Mammary epithelial cell (primary cell): Measurements from ENCODE around the gene PCBP4.

Experiments
- EZH2 ChIP-seq: IDR thresholded peaks from 2 replicates; pipeline ENCODE4 v1.6.1; 2012; ENCODE audit warnings: low read length, inconsistent platforms, borderline replicate concordance
- TF ChIP-seq, protein P1 (sequence below), 2 donors: IDR thresholded peaks in 1 of 2; conservative IDR thresholded peaks in 1 of 2; 2 replicates each; pipeline ENCODE4 v1.5.1; 2011 to 2012; ENCODE audit warnings: inconsistent platforms in 2 of 2, low read length in 2 of 2, mild to moderate bottlenecking in 2 of 2, control low read depth in 1 of 2, low read depth in 1 of 2; ENCODE audit not compliant: insufficient read depth in 1 of 2; ENCODE audit errors: extremely low read depth in 1 of 2

DNA sequence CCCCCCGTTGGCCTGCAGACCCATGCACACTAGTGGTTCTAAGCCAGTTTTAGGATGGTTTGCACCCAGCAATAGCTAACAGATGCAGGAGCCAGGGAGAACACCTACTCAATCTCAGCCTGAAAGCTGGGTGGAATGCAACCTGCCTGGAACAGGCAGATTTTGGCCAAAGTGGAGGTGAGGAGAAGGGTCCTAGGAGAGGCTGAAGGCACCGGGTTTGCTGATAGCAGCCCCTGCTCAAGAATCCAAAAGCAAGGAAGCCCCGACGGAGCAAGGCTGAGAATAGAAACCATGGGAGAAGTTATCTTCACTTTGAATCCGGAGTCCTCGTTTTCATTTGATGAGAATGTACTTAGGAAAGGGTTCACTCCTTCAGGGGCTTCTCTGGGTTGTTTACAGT is 35.5 kb downstream of the PCBP4 start:
- TF ChIP-seq, protein P1, sequence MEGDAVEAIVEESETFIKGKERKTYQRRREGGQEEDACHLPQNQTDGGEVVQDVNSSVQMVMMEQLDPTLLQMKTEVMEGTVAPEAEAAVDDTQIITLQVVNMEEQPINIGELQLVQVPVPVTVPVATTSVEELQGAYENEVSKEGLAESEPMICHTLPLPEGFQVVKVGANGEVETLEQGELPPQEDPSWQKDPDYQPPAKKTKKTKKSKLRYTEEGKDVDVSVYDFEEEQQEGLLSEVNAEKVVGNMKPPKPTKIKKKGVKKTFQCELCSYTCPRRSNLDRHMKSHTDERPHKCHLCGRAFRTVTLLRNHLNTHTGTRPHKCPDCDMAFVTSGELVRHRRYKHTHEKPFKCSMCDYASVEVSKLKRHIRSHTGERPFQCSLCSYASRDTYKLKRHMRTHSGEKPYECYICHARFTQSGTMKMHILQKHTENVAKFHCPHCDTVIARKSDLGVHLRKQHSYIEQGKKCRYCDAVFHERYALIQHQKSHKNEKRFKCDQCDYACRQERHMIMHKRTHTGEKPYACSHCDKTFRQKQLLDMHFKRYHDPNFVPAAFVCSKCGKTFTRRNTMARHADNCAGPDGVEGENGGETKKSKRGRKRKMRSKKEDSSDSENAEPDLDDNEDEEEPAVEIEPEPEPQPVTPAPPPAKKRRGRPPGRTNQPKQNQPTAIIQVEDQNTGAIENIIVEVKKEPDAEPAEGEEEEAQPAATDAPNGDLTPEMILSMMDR (conservative IDR thresholded peaks at IDR 0.05 in 1 of 2, IDR thresholded peaks at IDR 0.05 in 1 of 2; ENCODE audit: extremely low read depth in 1 of 2, insufficient read depth in 1 of 2, low read depth in 1 of 2, low read length in 2 of 2) = no peak
- no peak for TF ChIP-seq EZH2
